HuH-7 (cell line): ENCODE results near the gene ZFYVE28.
"Not testable (repeated sequence)": the region's sequence is repeated elsewhere in the genome, so short reads cannot be mapped to it uniquely, and the experiment has no call there.

Experiments used
- DNase-seq: peaks from one replicate; pipeline ENCODE4 v3.0.0; 2011; ENCODE audit warnings: low spot score

ZFYVE28 gene

DNA sequence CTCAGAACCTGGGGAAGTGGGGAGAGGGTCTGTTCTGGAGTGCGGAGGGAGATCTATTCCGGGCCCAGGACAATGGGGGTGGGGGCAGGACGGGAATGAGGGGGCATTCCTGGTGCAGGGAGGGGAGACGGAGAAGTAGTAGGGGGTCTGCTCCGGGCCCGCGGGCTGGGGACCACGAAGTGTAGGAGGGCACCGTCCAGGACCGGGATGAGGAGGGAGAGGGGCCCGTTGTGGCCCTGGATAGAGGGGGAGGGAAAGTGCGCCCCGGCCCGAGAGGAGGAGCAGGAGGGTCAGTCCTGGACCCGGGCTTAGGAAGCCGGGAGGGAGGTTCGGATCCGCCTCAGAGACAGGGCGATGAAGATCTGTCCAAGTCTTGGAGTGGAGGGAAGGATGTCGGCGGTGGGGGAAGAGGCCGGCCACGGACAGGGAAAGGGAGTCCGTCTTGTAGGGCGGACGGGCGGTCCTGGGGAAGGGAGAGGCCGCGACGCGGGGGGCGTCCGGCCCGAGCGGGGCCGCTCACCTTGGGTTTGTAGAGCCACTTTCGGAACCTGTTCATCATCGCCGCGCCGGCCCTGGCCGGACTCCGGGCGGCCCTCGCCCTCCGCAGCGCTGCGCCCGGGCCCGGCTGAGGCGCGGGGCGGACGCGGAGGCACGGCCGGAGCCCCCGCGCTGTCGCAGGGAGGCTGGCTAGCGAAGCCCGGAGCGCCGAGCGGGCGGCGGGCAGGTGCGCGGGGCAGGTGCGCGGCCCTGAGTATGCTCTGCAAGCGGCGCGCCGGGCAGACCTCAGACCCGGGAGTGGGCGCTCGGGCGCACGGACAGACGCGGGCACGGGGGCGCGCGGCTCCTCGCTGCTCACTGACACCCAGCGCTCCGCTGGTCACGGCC is at the start of gene ZFYVE28:
ZFYVE28 (minus strand) TSS at position 881 of the 885 bp plus-strand sequence; CDS start at position 559, 322 bp downstream.
- DNase-seq: peak; percentile 46

DNA sequence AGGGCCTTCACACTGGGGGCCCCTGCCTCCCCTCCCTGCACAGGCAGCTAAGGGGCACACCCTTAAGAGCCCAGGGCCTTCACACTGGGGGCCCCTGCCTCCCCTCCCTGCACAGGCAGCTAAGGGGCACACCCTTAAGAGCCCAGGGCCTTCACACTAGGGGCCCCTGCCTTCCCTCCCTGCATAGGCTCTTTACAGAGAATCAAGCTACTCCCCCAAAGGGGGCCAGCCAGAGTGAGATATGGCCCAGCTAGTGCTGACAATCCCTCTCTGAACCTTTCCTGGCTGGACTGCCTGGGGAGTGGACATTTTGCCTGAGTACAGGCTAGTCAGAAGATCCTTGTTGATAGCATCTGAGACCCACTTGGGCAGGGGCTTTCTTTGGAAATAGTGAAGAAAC is 47.1 kb upstream of the ZFYVE28 start:
- DNase-seq: not testable (repeated sequence)

DNA sequence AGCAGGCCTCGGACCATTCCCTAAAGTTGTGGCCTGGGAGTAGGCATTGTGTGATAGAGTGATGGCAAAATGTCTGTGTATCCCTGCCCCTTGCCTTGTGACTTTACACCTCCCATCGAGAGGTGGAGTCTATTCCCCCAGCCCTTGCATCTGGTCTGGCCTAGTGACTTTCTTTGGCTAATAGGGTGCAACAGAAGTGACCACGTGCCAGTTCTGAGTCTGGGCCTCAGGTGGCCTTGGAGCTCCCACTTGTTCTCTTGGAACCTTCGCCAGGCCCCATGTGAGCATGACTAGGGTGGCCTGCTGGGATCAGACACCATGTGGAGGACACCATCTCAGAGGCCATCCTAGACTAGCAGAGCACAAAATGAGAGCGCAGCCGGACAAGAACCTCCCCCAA is 46.6 kb upstream of the ZFYVE28 start:
- DNase-seq: no peak

DNA sequence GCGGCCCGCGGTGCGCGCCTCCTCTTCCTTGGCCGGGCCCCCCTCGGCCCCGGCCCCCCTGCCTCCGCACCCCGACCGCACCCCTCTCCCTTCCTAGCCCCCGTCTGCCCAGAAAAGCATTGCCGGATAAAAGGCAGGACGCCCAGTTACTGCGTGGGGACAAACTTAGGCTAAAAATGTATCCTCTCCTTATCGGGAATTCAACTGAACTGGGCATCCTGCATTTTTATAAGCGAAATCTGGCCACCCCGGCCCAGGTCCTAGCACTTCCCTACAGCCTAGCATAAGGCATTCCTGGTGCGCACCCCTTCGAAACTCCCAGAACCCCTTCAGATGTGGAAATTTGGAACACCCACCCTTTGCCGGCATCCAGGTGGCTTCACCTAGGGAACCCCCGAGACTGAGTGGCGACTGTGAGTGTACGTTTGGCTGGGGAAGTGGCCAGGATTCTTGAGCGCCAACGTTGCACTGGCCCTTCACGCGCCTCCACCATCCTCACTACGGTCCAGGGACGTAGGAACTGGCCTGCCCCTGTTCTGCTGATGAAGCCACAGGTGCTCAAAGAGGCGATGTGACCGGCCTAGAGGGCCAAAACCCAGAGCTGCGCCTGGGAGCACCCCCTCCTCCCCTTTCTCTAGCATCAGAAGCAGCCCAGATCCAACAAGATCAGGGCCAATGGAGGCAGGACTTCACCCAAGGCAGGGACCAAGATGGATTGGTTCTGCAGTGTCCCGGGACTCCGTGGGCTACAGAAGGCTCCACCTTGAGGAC is 44.7 kb upstream of the ZFYVE28 start:
- DNase-seq: no peak

DNA sequence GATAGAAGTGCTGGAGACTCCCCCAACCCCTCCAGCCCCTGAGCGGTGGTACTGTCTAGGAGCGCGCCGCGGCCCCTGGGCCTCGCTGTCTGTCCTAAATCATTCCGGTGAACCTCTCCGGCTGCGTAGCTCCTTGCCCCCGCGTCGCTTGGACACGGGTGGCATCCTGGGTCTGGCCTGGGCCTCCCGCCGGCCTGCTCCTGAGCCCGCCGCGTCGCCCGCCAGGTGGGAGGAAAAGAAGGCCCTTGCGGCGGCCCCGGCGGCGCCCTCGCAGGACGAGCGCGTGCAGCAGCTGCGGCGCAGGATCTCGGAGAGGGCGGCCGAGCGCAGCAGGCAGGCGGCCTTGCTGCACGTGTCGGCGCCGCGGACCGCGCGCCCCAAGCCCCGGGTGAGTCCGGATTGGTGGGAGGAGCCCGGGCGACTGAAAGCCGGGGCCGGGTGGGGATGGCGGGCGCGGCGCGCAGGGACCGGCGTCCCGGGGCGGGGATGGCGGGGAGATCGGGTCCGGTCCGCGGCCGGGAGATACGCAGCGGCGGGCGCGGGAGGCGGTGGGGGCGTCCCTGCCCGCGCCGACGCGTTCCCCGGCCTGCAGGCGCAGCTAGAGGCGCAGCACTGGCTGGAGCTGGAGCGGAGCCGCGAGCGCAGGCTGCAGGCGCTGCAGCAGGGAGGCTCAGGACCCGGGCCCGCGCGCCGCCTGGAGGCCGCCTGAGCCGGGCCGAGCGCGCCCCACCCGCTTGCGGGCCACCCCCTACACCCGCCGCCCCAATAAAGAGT is 44.0 kb upstream of the ZFYVE28 start:
- DNase-seq: peak; percentile 78

DNA sequence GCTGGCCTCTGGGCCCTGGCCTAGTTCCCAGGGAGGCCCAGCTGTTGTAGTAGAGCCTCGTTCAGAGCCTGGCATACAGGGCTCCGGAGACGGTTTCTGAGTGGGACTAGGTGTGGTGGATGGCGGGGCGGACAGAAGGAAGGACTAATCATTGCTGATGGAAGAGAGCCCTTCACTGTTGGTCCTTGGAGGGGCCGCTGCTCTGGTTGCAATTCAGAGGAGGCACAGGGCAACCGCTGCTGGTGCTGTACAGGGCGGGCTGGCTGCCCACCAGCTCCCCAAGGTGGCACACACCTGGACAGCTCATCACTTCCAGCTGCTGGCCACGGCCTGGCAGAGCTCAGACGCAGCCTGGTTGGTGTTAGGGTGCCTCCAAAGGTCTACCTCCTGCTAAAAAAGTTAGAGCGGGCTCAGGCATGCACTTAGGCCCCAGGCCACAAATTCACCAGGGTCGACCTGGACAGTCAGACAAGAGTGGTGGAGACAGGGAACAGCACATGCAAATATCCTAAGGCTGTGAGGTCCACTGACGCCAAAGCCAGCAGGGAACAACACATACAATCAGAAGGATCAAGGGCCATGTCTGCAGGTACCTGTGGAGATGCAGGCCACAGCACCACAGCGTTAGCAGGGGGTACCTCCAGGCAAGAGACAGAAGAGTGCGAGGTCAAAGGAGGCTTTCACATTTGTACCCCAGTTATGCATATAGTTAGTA is 43.0 kb upstream of the ZFYVE28 start:
- DNase-seq: peak; percentile 6

DNA sequence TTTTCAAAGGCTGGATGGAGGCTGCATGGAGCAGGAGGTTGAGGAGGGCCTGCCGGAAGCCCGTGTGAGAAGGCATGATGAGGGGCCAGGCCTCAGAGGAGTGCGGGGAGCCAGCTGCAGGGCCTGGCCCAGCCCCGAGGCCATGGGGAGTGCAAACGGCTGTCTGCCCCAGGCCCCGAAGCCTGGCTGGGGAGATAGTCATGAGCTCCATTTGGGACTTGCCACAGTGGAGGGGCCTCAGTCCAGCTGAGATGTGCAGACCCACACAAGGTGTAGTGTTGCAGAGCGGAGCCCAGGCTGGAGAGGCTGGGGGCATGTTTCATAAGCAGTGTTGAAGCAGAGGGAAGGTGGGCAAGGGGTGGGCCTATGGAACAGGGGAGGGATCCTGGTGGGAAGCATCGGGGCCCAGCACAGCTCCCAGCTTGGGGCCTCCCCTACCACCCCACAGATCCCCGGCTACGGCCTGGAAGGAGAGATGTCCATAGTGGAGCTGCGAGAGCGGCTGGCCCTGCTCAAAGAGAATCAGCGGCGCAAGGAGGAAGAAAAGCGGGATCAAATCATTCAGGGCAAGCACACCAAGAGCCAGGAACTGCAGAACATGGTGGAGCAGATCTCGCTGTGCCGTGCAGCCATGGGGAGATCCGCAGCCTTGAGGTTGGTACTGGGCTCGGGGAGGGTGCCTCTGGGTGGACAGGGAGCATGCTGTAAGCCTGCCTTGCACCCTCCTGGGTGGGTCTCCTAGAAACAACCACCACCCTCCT is 41.3 kb upstream of the ZFYVE28 start:
- no peak for DNase-seq

- no peak for DNase-seq
These were observed 40.4 kb upstream of the ZFYVE28 start for GRCh38 chr4:2458546-2459491.

- no peak for DNase-seq
These were observed 39.2 kb upstream of the ZFYVE28 start for GRCh38 chr4:2457481-2458295.

- DNase-seq: peak; percentile 69
These were observed 33.7 kb upstream of the ZFYVE28 start for GRCh38 chr4:2451821-2452785.

- no peak for DNase-seq
These were observed 32.6 kb upstream of the ZFYVE28 start for GRCh38 chr4:2451036-2451520.

DNA sequence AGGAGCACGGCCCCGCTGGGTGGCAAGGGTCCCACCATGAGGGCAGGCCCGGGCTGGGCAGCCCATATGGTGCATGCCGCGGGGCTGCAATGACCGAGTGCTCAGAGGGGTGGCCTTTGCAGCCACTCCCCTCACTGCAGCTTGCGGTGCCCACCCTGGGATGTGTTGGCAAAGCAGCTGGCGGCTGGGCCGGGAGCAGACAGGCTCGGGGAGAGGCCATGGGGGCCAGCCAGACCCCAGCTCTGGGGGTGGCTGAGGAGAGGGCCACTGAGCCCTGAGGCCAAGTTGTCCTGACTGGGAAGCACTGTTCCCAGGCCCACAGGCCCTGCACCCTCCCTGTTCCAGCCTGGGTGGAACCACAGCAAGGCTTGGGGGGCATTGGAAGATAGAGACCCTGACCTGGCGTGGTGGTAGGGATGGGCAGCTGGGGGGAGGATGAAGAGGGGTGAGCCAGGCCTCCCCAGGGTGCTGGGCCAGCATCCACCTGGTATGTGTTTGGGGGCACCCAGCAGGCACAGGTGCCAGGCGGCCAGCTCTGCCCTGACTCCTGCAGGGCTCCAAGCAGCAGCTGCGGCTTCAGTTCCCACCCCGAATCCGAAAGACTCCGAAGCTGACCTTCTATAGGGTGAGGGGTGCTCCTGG is 32.1 kb upstream of the ZFYVE28 start:
- no peak for DNase-seq

- no peak for DNase-seq
These were observed 31.3 kb upstream of the ZFYVE28 start for GRCh38 chr4:2449511-2450392.

DNA sequence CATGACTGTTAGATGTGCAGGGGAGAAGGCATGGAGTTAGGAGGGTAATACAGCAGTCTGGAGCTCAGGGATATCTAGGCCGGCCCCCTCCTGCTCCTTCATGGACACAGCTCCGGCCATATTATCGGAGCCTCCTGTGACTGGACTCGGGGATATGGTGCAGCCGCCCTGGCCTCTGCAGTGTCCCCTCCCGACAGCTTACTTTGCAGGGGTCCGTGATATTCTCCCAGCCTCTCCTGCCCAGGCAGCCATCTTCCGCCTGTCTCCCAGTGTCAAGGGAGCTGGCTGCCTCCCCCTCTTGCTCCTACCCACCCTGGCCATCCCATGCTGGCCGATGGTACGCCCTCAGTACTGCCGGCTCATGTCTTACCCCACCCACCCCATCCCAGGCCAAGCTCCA is 30.6 kb upstream of the ZFYVE28 start:
- DNase-seq: no peak

- no peak for DNase-seq
These were observed 30.1 kb upstream of the ZFYVE28 start for GRCh38 chr4:2448589-2448988.
